GM12801 (cell line): ENCODE results near the gene SLC25A29.

Experiments
- CTCF ChIP-seq: IDR thresholded peaks from one replicate; pipeline ENCODE4 v1.5.1; 2011; ENCODE audit warnings: control low read depth; ENCODE audit not compliant: insufficient read length; ENCODE audit errors: extremely low read depth

SLC25A29 gene

GRCh38 chr14:100333827-100334226 is 27.6 kb upstream of the SLC25A29 start:
- TF ChIP-seq CTCF: no peak

- TF ChIP-seq CTCF: no peak
Measured at GRCh38 chr14:100333311-100333710, 27.1 kb upstream of the SLC25A29 start.

- no peak for TF ChIP-seq CTCF
Measured at GRCh38 chr14:100332797-100333196, 26.6 kb upstream of the SLC25A29 start.

GRCh38 chr14:100332071-100332639 is 25.9 kb upstream of the SLC25A29 start:
- TF ChIP-seq CTCF: no peak

- no peak for TF ChIP-seq CTCF
Measured at GRCh38 chr14:100330388-100330931, 24.2 kb upstream of the SLC25A29 start.

GRCh38 chr14:100330007-100330344 is 23.7 kb upstream of the SLC25A29 start:
- TF ChIP-seq CTCF: no peak

GRCh38 chr14:100329233-100330006 is 23.2 kb upstream of the SLC25A29 start:
- TF ChIP-seq CTCF: no peak
